ENCODE data around the gene ADAMTS10. TPM values are rescaled to one million over a fixed set of nuclear protein-coding genes. Genes with fewer than 3 reads are reported as not detected.
A peak's percentile ranks its signal among the peaks of the same experiment; 100 is the strongest.
"Not testable (repeated sequence)": the region's sequence is repeated elsewhere in the genome, so short reads cannot be mapped to it uniquely, and the experiment has no call there.

Gene ADAMTS10
- total RNA-seq, 4 donors from 2014 or later, result 7.6 to 20.9 (median 14.7) TPM

GRCh38 chr19:8573316-8573715, 37.2 kb downstream of the ADAMTS10 start:
- H3K4me1 ChIP-seq, result no peaks in the 10 kb centered on the region
- intact Hi-C loops (cut with DNase I), result no loop called here
- WGBS, 2 donors, result 92 to 93% methylated on average over 7 of the region's 7 CpGs

GRCh38 chr19:8571006-8571411, 39.5 kb downstream of the ADAMTS10 start:
- TF ChIP-seq CTCF (IDR thresholded peaks at IDR 0.05) (no peak), POLR2A (IDR thresholded peaks at IDR 0.05) (no peak)
- Histone ChIP-seq H3K27ac (no peak overlapping the region), H3K9me3 (no peaks in the 10 kb centered on the region), H3K36me3 (no peaks in the 10 kb centered on the region), H3K4me3 (replicated peaks in 1 of 3) (no peak overlapping the region), H3K27me3 (no peaks in the 10 kb centered on the region), H3K4me1 (no peaks in the 10 kb centered on the region)
- DNase-seq, result peak in 1 of 2 donors; percentile 6
- 23 to 36% methylated on average over 2 to 5 of the region's 5 CpGs for WGBS, 2 donors
- intact Hi-C loops (cut with DNase I), result no loop called here

More at GRCh38 chr19:8573316-8573715, 37.2 kb downstream of the ADAMTS10 start:
- Histone ChIP-seq H3K9me3 (no peaks in the 10 kb centered on the region), H3K4me3 (replicated peaks in 1 of 3) (no peak overlapping the region), H3K36me3 (no peaks in the 10 kb centered on the region), H3K27me3 (no peaks in the 10 kb centered on the region), H3K27ac (no peak overlapping the region)
- DNase-seq, result no peak
- TF ChIP-seq CTCF (IDR thresholded peaks at IDR 0.05), result no peak
- TF ChIP-seq POLR2A (IDR thresholded peaks at IDR 0.05), result no peak

- WGBS, 2 donors, result 49 to 69% methylated on average over 5 of the region's 5 CpGs
- TF ChIP-seq POLR2A (IDR thresholded peaks at IDR 0.05) (no peak), CTCF (IDR thresholded peaks at IDR 0.05) (no peak)
- H3K4me3 ChIP-seq (replicated peaks in 1 of 3), result no peak overlapping the region
- no peaks in the 10 kb centered on the region for H3K9me3 ChIP-seq
- H3K27me3 ChIP-seq, result no peaks in the 10 kb centered on the region
- peak; percentile 5 to 11 for DNase-seq
- no peak overlapping the region for H3K27ac ChIP-seq
- intact Hi-C loops (cut with DNase I), result no loop called here
- H3K4me1 ChIP-seq, result no peaks in the 10 kb centered on the region
- H3K36me3 ChIP-seq, result no peaks in the 10 kb centered on the region
These were observed 41.3 kb downstream of the ADAMTS10 start for GRCh38 chr19:8569066-8569771.

GRCh38 chr19:8567522-8568172, 42.9 kb downstream of the ADAMTS10 start:
- Histone ChIP-seq H3K4me1 (no peaks in the 10 kb centered on the region), H3K27me3 (no peaks in the 10 kb centered on the region), H3K9me3 (no peaks in the 10 kb centered on the region), H3K36me3 (no peaks in the 10 kb centered on the region), H3K4me3 (replicated peaks in 1 of 3) (no peak overlapping the region), H3K27ac (no peak overlapping the region)
- intact Hi-C loops (cut with DNase I), result no loop called here
- TF ChIP-seq CTCF (IDR thresholded peaks at IDR 0.05), result no peak
- TF ChIP-seq POLR2A (IDR thresholded peaks at IDR 0.05), result no peak
- DNase-seq, result no peak
- 76 to 80% methylated on average over 15 of the region's 15 CpGs for WGBS, 2 donors

GRCh38 chr19:8566855-8567254, 43.7 kb downstream of the ADAMTS10 start:
- Histone ChIP-seq H3K27me3 (no peaks in the 10 kb centered on the region), H3K4me3 (replicated peaks in 1 of 3) (no peak overlapping the region), H3K36me3 (no peaks in the 10 kb centered on the region), H3K9me3 (no peaks in the 10 kb centered on the region), H3K4me1 (no peaks in the 10 kb centered on the region), H3K27ac (no peak overlapping the region)
- no peak for TF ChIP-seq POLR2A (IDR thresholded peaks at IDR 0.05)
- TF ChIP-seq CTCF (IDR thresholded peaks at IDR 0.05), result no peak
- WGBS, 2 donors, result 66 to 75% methylated on average over 7 of the region's 7 CpGs
- intact Hi-C loops (cut with DNase I), result no loop called here
- DNase-seq, result no peak

- H3K4me3 ChIP-seq (replicated peaks in 1 of 3); DNase-seq; H3K27me3 ChIP-seq; H3K9me3 ChIP-seq; H3K27ac ChIP-seq; H3K4me1 ChIP-seq; H3K36me3 ChIP-seq; intact Hi-C loops (cut with DNase I): not testable (repeated sequence)
- 85 to 88% methylated on average over 6 to 8 of the region's 8 CpGs for WGBS, 2 donors
These were observed 45.6 kb downstream of the ADAMTS10 start for GRCh38 chr19:8564866-8565265.
